CD4-positive, alpha-beta memory T cell (primary cell): ENCODE results near the gene TCERG1L. TPM values are rescaled to one million over a fixed set of nuclear protein-coding genes. Genes with fewer than 3 reads are reported as not detected.

Experiments used
- CTCF ChIA-PET: fragments of 350-600 bp; sonication (Branson Sonifier 250); formaldehyde crosslinking; loops from one replicate; lab custom pipeline; 2021; ENCODE audit warnings: inconsistent platforms; ENCODE audit not compliant: partially characterized antibody; lab: Charles Lee
- POLR2A ChIA-PET: fragments of 350-600 bp; sonication (Branson Sonifier 250); formaldehyde crosslinking; loops from one replicate; lab custom pipeline; 2021; ENCODE audit not compliant: partially characterized antibody; lab: Charles Lee
- DNase-seq, 5 donors: peaks; one replicate each; pipeline versions ENCODE4 v3.0.0 to v3.0.0-alpha.2; 2020 to 2022; ENCODE audit warnings: mixed read lengths in 1 of 5
- H3K27ac ChIP-seq: one replicate; pipeline ENCODE4 v1.7.0; 2013; ENCODE audit warnings: low read depth, low read length
- H3K27me3 ChIP-seq: 2 replicates; pipeline ENCODE4 v1.7.0; 2013; ENCODE audit warnings: mild to moderate bottlenecking, low read length, moderate library complexity; ENCODE audit not compliant: insufficient read depth
- H3K36me3 ChIP-seq: 2 replicates; pipeline ENCODE4 v1.7.0; 2013; ENCODE audit warnings: mild to moderate bottlenecking, low read length, moderate library complexity; ENCODE audit not compliant: insufficient read depth
- H3K4me1 ChIP-seq: 2 replicates; pipeline ENCODE4 v1.7.0; 2013; ENCODE audit warnings: mild to moderate bottlenecking, low read length, moderate library complexity; ENCODE audit not compliant: insufficient read depth
- H3K4me3 ChIP-seq, 2 donors: one replicate each; pipeline ENCODE4 v1.7.0; 2013; ENCODE audit warnings: low read length in 2 of 2, mild to moderate bottlenecking in 1 of 2
- H3K9me3 ChIP-seq, 2 donors: one replicate each; pipeline ENCODE4 v1.7.0; 2013; ENCODE audit warnings: low read length in 2 of 2, control low read depth in 1 of 2; ENCODE audit not compliant: control insufficient read depth in 1 of 2
- H3K27ac Mint-ChIP-seq, 7 donors: one replicate each; pipeline ENCODE4 v1.8.0; 2020 to 2021; ENCODE audit warnings: mixed read lengths in 7 of 7, mild to moderate bottlenecking in 6 of 7, inconsistent platforms in 3 of 7, moderate library complexity in 3 of 7
- H3K27me3 Mint-ChIP-seq, 2 donors: one replicate each; pipeline ENCODE4 v1.8.0; 2020 to 2021; ENCODE audit warnings: mixed read lengths in 2 of 2
- H3K36me3 Mint-ChIP-seq, 2 donors: one replicate each; pipeline ENCODE4 v1.8.0; 2020 to 2021; ENCODE audit warnings: mixed read lengths in 2 of 2, inconsistent platforms in 1 of 2, mild to moderate bottlenecking in 1 of 2
- H3K4me1 Mint-ChIP-seq, 4 donors: one replicate each; pipeline ENCODE4 v1.8.0; 2020 to 2021; ENCODE audit warnings: mixed read lengths in 4 of 4, mild to moderate bottlenecking in 1 of 4
- H3K4me3 Mint-ChIP-seq, 8 donors: one replicate each; pipeline ENCODE4 v1.8.0; 2020 to 2021; ENCODE audit warnings: mixed read lengths in 8 of 8, mild to moderate bottlenecking in 7 of 8, moderate library complexity in 6 of 8, inconsistent platforms in 3 of 8
- H3K9me3 Mint-ChIP-seq, 8 donors: one replicate each; pipeline ENCODE4 v1.8.0; 2020 to 2021; ENCODE audit warnings: mixed read lengths in 8 of 8, mild to moderate bottlenecking in 5 of 8, inconsistent platforms in 3 of 8, moderate library complexity in 1 of 8
- intact Hi-C: fragments of 100-400 bp; cut with micrococcal nuclease; formaldehyde crosslinking; loops from one replicate; pipeline ENCODE4 v1.15.1; 2023
- polyA plus RNA-seq, 2 donors: library from polyadenylated mRNA; unstranded; fragments of 300-500 nt; fragmentation: Illumina TruSeq; gene quantifications; one replicate each; pipeline ENCODE4 v1.2.3, GENCODE V29; 2021
- total RNA-seq, 2 experiments: library from RNA; stranded (reverse); gene quantifications; one replicate each; pipeline ENCODE4 v1.2.3, GENCODE V29; 2021

TCERG1L gene
- total and polyA plus RNA-seq, 4 experiments from 2014 or later = not detected

GRCh38 chr10:131181456-131181855, 130.1 kb downstream of the TCERG1L start:
- Mint-ChIP-seq H3K36me3 (no peaks in the 10 kb centered on the region), H3K9me3 (peaks cover 0 to 5% (median 0%) of the 10 kb centered on the region in 8 donors), H3K4me3 (no peak overlapping the region), H3K4me1 (no peaks in the 10 kb centered on the region), H3K27ac (no peak overlapping the region), H3K27me3 (no peaks in the 10 kb centered on the region)
- POLR2A ChIA-PET = no interaction called here
- Histone ChIP-seq H3K4me3 (no peak overlapping the region), H3K27ac (no peak overlapping the region), H3K9me3 (no peaks in the 10 kb centered on the region), H3K36me3 (no peaks in the 10 kb centered on the region), H3K4me1 (no peaks in the 10 kb centered on the region), H3K27me3 (no peaks in the 10 kb centered on the region)
- CTCF ChIA-PET = no interaction called here
- intact Hi-C loops = no loop called here
- DNase-seq = no peak

GRCh38 chr10:131180740-131181415, 130.6 kb downstream of the TCERG1L start:
- H3K4me1 Mint-ChIP-seq = no peaks in the 10 kb centered on the region
- CTCF ChIA-PET = no interaction called here
- intact Hi-C loops = no loop called here

GRCh38 chr10:131180086-131180485, 131.4 kb downstream of the TCERG1L start:
- Mint-ChIP-seq H3K27ac (no peak overlapping the region), H3K4me3 (no peak overlapping the region), H3K27me3 (no peaks in the 10 kb centered on the region), H3K36me3 (no peaks in the 10 kb centered on the region), H3K9me3 (peaks cover 0 to 2% (median 0%) of the 10 kb centered on the region in 8 donors), H3K4me1 (no peaks in the 10 kb centered on the region)
- H3K36me3 ChIP-seq = no peaks in the 10 kb centered on the region
- no peak overlapping the region for H3K4me3 ChIP-seq
- ChIA-PET POLR2A (no interaction called here), CTCF (no interaction called here)
- intact Hi-C loops = no loop called here
- no peaks in the 10 kb centered on the region for H3K27me3 ChIP-seq
- DNase-seq = no peak
- H3K27ac ChIP-seq = no peak overlapping the region
- H3K9me3 ChIP-seq = no peaks in the 10 kb centered on the region
- H3K4me1 ChIP-seq = no peaks in the 10 kb centered on the region

More at GRCh38 chr10:131180740-131181415, 130.6 kb downstream of the TCERG1L start:
- H3K27ac Mint-ChIP-seq = no peak overlapping the region
- no peak overlapping the region for H3K4me3 Mint-ChIP-seq
- no peaks in the 10 kb centered on the region for H3K4me1 ChIP-seq
- H3K27ac ChIP-seq = no peak overlapping the region
- no peak for DNase-seq
- no peaks in the 10 kb centered on the region for H3K9me3 ChIP-seq
- POLR2A ChIA-PET = no interaction called here
- H3K36me3 ChIP-seq = no peaks in the 10 kb centered on the region
- no peaks in the 10 kb centered on the region for H3K27me3 ChIP-seq
- no peaks in the 10 kb centered on the region for H3K27me3 Mint-ChIP-seq
- H3K4me3 ChIP-seq = no peak overlapping the region
- peaks cover 0 to 2% (median 0%) of the 10 kb centered on the region in 8 donors for H3K9me3 Mint-ChIP-seq
- no peaks in the 10 kb centered on the region for H3K36me3 Mint-ChIP-seq

- POLR2A ChIA-PET = no interaction called here
- Mint-ChIP-seq H3K4me1 (no peaks in the 10 kb centered on the region), H3K27me3 (no peaks in the 10 kb centered on the region), H3K27ac (no peak overlapping the region), H3K9me3 (peaks cover 0 to 2% (median 0%) of the 10 kb centered on the region in 8 donors), H3K4me3 (no peak overlapping the region), H3K36me3 (no peaks in the 10 kb centered on the region)
- Histone ChIP-seq H3K27me3 (no peaks in the 10 kb centered on the region), H3K4me1 (no peaks in the 10 kb centered on the region), H3K4me3 (no peak overlapping the region), H3K27ac (no peak overlapping the region), H3K36me3 (no peaks in the 10 kb centered on the region), H3K9me3 (no peaks in the 10 kb centered on the region)
- CTCF ChIA-PET = no interaction called here
- intact Hi-C loops = no loop called here
- DNase-seq = no peak
Measured at GRCh38 chr10:131179361-131179760, 132.2 kb downstream of the TCERG1L start.

GRCh38 chr10:131178521-131179331, 132.8 kb downstream of the TCERG1L start:
- Mint-ChIP-seq H3K4me3 (no peak overlapping the region), H3K9me3 (peaks cover 0 to 2% (median 0%) of the 10 kb centered on the region in 8 donors), H3K4me1 (no peaks in the 10 kb centered on the region), H3K27me3 (no peaks in the 10 kb centered on the region), H3K36me3 (no peaks in the 10 kb centered on the region), H3K27ac (no peak overlapping the region)
- Histone ChIP-seq H3K27me3 (no peaks in the 10 kb centered on the region), H3K4me3 (no peak overlapping the region), H3K4me1 (no peaks in the 10 kb centered on the region), H3K27ac (no peak overlapping the region), H3K36me3 (no peaks in the 10 kb centered on the region), H3K9me3 (no peaks in the 10 kb centered on the region)
- ChIA-PET CTCF (no interaction called here), POLR2A (no interaction called here)
- DNase-seq = no peak
- intact Hi-C loops = no loop called here

GRCh38 chr10:131177431-131178327, 133.8 kb downstream of the TCERG1L start:
- CTCF ChIA-PET = no interaction called here
- intact Hi-C loops = no loop called here
- Histone ChIP-seq H3K9me3 (no peaks in the 10 kb centered on the region), H3K36me3 (no peaks in the 10 kb centered on the region), H3K27ac (no peak overlapping the region), H3K27me3 (no peaks in the 10 kb centered on the region), H3K4me3 (no peak overlapping the region), H3K4me1 (no peaks in the 10 kb centered on the region)
- H3K9me3 Mint-ChIP-seq = peaks cover 0 to 2% (median 0%) of the 10 kb centered on the region in 8 donors
- H3K4me3 Mint-ChIP-seq = no peak overlapping the region
- POLR2A ChIA-PET = no interaction called here
- no peaks in the 10 kb centered on the region for H3K36me3 Mint-ChIP-seq
- no peaks in the 10 kb centered on the region for H3K4me1 Mint-ChIP-seq
- no peak overlapping the region for H3K27ac Mint-ChIP-seq
- no peak for DNase-seq
- no peaks in the 10 kb centered on the region for H3K27me3 Mint-ChIP-seq

- no peaks in the 10 kb centered on the region for H3K9me3 ChIP-seq
- CTCF ChIA-PET = no interaction called here
Measured at GRCh38 chr10:131176907-131177306, 134.6 kb downstream of the TCERG1L start.

More at GRCh38 chr10:131176907-131177306, 134.6 kb downstream of the TCERG1L start:
- DNase-seq = no peak
- Mint-ChIP-seq H3K27me3 (no peaks in the 10 kb centered on the region), H3K4me3 (no peak overlapping the region), H3K9me3 (peaks cover 0 to 2% (median 0%) of the 10 kb centered on the region in 8 donors), H3K27ac (no peak overlapping the region), H3K4me1 (no peaks in the 10 kb centered on the region), H3K36me3 (no peaks in the 10 kb centered on the region)
- Histone ChIP-seq H3K36me3 (no peaks in the 10 kb centered on the region), H3K27ac (no peak overlapping the region), H3K4me1 (no peaks in the 10 kb centered on the region), H3K27me3 (no peaks in the 10 kb centered on the region), H3K4me3 (no peak overlapping the region)
- POLR2A ChIA-PET = no interaction called here
- intact Hi-C loops = no loop called here
